Measurements from ENCODE around the gene ROBO1. TPM values are rescaled to one million over a fixed set of nuclear protein-coding genes. Genes with fewer than 3 reads are reported as not detected.

Gene ROBO1
- total and polyA plus RNA-seq, 2 donors (not counting 1 experiment from before 2014, with no cell fraction given), result 0.27 to 3.2 TPM

GRCh38 chr3:78611278-78611677 lies 1156.5 kb downstream of the ROBO1 start:
- no peak overlapping the region for H3K4me3 Mint-ChIP-seq
- no peak overlapping the region for H3K4me3 ChIP-seq (ENCODE audit: control extremely low read depth in 1 of 5, extremely low read depth in 1 of 5, insufficient read depth in 1 of 5, low read depth in 2 of 5, low read length in 4 of 5)
- H3K4me2 ChIP-seq (replicated peaks; ENCODE audit: low read depth, low read length, poor library complexity, severe bottlenecking), result no peak overlapping the region
- TF ChIP-seq, protein P1, sequence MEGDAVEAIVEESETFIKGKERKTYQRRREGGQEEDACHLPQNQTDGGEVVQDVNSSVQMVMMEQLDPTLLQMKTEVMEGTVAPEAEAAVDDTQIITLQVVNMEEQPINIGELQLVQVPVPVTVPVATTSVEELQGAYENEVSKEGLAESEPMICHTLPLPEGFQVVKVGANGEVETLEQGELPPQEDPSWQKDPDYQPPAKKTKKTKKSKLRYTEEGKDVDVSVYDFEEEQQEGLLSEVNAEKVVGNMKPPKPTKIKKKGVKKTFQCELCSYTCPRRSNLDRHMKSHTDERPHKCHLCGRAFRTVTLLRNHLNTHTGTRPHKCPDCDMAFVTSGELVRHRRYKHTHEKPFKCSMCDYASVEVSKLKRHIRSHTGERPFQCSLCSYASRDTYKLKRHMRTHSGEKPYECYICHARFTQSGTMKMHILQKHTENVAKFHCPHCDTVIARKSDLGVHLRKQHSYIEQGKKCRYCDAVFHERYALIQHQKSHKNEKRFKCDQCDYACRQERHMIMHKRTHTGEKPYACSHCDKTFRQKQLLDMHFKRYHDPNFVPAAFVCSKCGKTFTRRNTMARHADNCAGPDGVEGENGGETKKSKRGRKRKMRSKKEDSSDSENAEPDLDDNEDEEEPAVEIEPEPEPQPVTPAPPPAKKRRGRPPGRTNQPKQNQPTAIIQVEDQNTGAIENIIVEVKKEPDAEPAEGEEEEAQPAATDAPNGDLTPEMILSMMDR (IDR thresholded peaks at IDR 0.05), result no peak
- TF ChIP-seq EZH2 (IDR thresholded peaks at IDR 0.05; ENCODE audit: borderline replicate concordance, insufficient read depth, low read depth, low read length, poor library complexity, severe bottlenecking), result no peak
- ChIA-PET CTCF (no interaction called here), POLR2A (no interaction called here)
- no peak for ATAC-seq (ENCODE audit: low read depth)
- no peaks in the 10 kb centered on the region for H3K27me3 ChIP-seq (replicated peaks in 1 of 4; ENCODE audit: control extremely low read depth in 1 of 4, control insufficient read depth in 3 of 4, insufficient read depth in 4 of 4, low read length in 3 of 4)
- no peaks in the 10 kb centered on the region for H3K27me3 Mint-ChIP-seq
- no peaks in the 10 kb centered on the region for H3K9me3 ChIP-seq (ENCODE audit: control extremely low read depth in 1 of 3, control insufficient read depth in 2 of 3, insufficient read depth in 1 of 3, low read length in 2 of 3)
- peaks cover 7% of the 10 kb centered on the region for H3K9me3 Mint-ChIP-seq (ENCODE audit: insufficient read depth)
- no peak overlapping the region for H3K27ac ChIP-seq (ENCODE audit: low read length in 2 of 2)
- no peak overlapping the region for H3K9ac ChIP-seq (ENCODE audit: low read length)
- intact Hi-C loops (cut with micrococcal nuclease), result no loop called here
- no peaks in the 10 kb centered on the region for H3K79me2 ChIP-seq (ENCODE audit: control insufficient read depth, insufficient read depth, low read length)
- no peaks in the 10 kb centered on the region for H4K20me1 ChIP-seq (ENCODE audit: control insufficient read depth, insufficient read depth, low read length, poor library complexity, severe bottlenecking)
- no peak overlapping the region for H2AFZ ChIP-seq (ENCODE audit: insufficient read depth, low read depth, low read length, poor library complexity, severe bottlenecking)
- H3K36me3 ChIP-seq (replicated peaks in 1 of 2; ENCODE audit: control extremely low read depth in 1 of 2, control insufficient read depth in 1 of 2, extremely low read depth in 1 of 2, insufficient read depth in 2 of 2, low read length in 1 of 2), result no peaks in the 10 kb centered on the region
- 94% methylated on average over 4 of the region's 6 CpGs for WGBS (ENCODE audit: insufficient coverage)
- no peak overlapping the region for H3K27ac Mint-ChIP-seq
- no peaks in the 10 kb centered on the region for H3K4me1 Mint-ChIP-seq
- no peaks in the 10 kb centered on the region for H3K4me1 ChIP-seq (ENCODE audit: control insufficient read depth in 2 of 2, insufficient read depth in 2 of 2, low read length in 2 of 2)
- no peak for DNase-seq

- DNase-seq (no peak), ATAC-seq (ENCODE audit: low read depth) (no peak)
- TF ChIP-seq, protein P1 (IDR thresholded peaks at IDR 0.05), result no peak
- TF ChIP-seq EZH2 (IDR thresholded peaks at IDR 0.05; ENCODE audit: borderline replicate concordance, insufficient read depth, low read depth, low read length, poor library complexity, severe bottlenecking), result no peak
- Histone ChIP-seq H3K4me3 (ENCODE audit: control extremely low read depth in 1 of 5, extremely low read depth in 1 of 5, insufficient read depth in 1 of 5, low read depth in 2 of 5, low read length in 4 of 5) (no peak overlapping the region), H2AFZ (ENCODE audit: insufficient read depth, low read depth, low read length, poor library complexity, severe bottlenecking) (no peak overlapping the region), H3K27ac (ENCODE audit: low read length in 2 of 2) (no peak overlapping the region), H3K9ac (ENCODE audit: low read length) (no peak overlapping the region), H3K4me1 (ENCODE audit: control insufficient read depth in 2 of 2, insufficient read depth in 2 of 2, low read length in 2 of 2) (no peaks in the 10 kb centered on the region), H3K9me3 (ENCODE audit: control extremely low read depth in 1 of 3, control insufficient read depth in 2 of 3, insufficient read depth in 1 of 3, low read length in 2 of 3) (no peaks in the 10 kb centered on the region), H3K27me3 (replicated peaks in 1 of 4; ENCODE audit: control extremely low read depth in 1 of 4, control insufficient read depth in 3 of 4, insufficient read depth in 4 of 4, low read length in 3 of 4) (no peaks in the 10 kb centered on the region), H3K79me2 (ENCODE audit: control insufficient read depth, insufficient read depth, low read length) (no peaks in the 10 kb centered on the region), H3K4me2 (replicated peaks; ENCODE audit: low read depth, low read length, poor library complexity, severe bottlenecking) (no peak overlapping the region), H3K36me3 (replicated peaks in 1 of 2; ENCODE audit: control extremely low read depth in 1 of 2, control insufficient read depth in 1 of 2, extremely low read depth in 1 of 2, insufficient read depth in 2 of 2, low read length in 1 of 2) (no peaks in the 10 kb centered on the region), H4K20me1 (ENCODE audit: control insufficient read depth, insufficient read depth, low read length, poor library complexity, severe bottlenecking) (no peaks in the 10 kb centered on the region)
- Mint-ChIP-seq H3K4me3 (no peak overlapping the region), H3K4me1 (no peaks in the 10 kb centered on the region), H3K27me3 (no peaks in the 10 kb centered on the region), H3K9me3 (ENCODE audit: insufficient read depth) (peaks cover 7% of the 10 kb centered on the region), H3K27ac (no peak overlapping the region)
- CTCF ChIA-PET, result no interaction called here
- intact Hi-C loops (cut with micrococcal nuclease), result no loop called here
- whole genome bisulfite sequencing (ENCODE audit: insufficient coverage), result no CpG with 5 or more reads among the region's 3 CpGs
- POLR2A ChIA-PET, result no interaction called here
These were observed 1157.2 kb downstream of the ROBO1 start for GRCh38 chr3:78610462-78611125.

Measured in B cell (primary cell).